A673 (cell line): ENCODE measurements around the gene MASP1.

Experiments used
- CTCF ChIP-seq: fragments of 300-800, 200-600 bp; sonication (generic); conservative IDR thresholded peaks from 2 replicates; pipeline ENCODE4 v1.5.1; 2017; ENCODE audit warnings: low read depth, mild to moderate bottlenecking, antibody characterized with exemption, low read length, moderate library complexity, mixed read lengths
- EZH2 ChIP-seq: fragments of 200-600 bp; sonication (generic); IDR thresholded peaks from 2 replicates; pipeline ENCODE4 v1.6.1; 2017; ENCODE audit warnings: borderline replicate concordance, low read depth, mild to moderate bottlenecking, mixed read lengths, antibody characterized with exemption, low read length; ENCODE audit not compliant: poor library complexity, severe bottlenecking

- no peak for TF ChIP-seq CTCF
- TF ChIP-seq EZH2 = no peak
These were observed 5.4 kb upstream of the MASP1 start for GRCh38 chr3:187296911-187297310.
